ENCODE results near the gene SDR42E2.
"Not testable (repeated sequence)": the region's sequence is repeated elsewhere in the genome, so short reads cannot be mapped to it uniquely, and the experiment has no call there.

Gene SDR42E2

GRCh38 chr16:22216191-22216831, 54.0 kb downstream of the SDR42E2 start:
- no peak for DNase-seq

DNA sequence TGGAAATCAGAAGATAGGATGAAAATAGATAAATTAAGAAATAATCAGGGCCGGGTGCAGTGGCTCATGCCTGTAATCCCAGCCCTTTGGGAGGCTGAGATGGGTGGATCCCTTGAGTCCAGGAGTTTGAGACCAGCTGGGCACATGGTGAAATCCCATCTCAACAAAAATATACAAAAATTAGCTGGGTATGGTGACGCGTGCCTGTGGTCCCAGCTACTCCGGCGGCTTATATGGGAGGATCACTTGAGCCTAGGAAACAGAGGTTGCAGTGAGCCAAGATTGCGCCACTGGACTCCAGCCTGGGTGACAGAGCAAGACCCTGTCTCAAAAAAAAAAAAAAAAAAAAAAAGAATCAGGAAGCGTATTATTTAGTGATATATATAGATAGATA, 54.5 kb downstream of the SDR42E2 start:
- DNase-seq = not testable (repeated sequence)

DNA sequence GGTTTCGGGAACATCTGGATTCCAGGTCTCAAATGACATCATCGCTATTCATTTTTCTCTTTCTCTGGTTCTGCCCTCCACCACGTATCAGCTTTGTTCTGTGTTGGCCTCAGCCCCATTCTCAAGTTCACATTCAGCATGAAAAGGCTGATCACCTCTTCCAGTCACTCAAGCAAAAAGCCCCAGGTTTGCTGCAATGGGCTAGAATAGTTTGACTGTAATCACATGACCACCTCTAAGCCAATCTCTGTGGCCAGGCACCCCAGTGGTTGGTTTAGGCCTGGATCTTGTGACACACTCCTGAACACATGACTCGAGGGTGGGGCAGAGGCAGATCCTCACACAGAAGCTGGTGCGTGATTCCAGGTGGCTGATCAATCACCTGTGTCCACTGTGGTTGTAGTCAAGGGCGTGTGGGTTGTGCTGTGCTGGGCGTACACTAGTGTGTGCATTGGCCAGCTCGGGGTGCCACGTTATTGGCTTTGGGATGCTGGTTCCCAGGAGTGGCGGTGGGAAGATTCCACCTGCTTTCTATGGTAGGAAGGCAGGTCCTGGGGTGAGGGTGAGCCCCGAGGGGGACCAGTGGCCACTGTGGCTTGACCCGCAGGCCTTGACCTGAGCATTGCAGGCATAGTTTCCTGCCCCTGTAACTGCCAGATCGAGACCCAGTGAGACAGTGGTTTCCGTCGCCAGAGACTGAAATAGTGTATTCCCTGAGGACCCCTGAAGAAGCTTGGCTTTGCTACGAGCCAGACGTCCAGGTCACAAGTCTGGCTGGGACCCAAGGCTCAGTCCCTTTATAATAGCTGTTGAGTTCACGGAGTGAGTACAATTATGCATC, 55.8 kb downstream of the SDR42E2 start:
- DNase-seq = no peak

- DNase-seq = no peak
Observed at GRCh38 chr16:22219389-22220068, 57.2 kb downstream of the SDR42E2 start.

DNA sequence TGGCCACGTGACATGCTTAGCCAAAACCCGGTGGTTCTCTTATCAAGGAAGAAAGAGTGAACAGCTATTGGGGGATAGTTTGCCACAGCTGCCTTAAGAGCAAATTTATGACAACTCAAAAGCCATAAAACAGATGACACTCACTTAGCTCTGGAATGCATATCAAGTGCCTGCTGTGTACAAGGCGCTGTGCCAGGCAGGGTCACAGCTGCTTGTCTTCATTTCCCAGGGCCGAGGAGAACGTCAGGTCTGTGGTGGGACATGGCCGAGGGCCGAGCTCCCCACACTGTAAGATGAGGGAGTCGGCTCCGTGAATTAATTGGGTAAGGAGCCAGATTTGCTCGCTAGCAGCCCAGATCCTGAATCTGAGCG, 57.7 kb downstream of the SDR42E2 start:
- DNase-seq = no peak

DNA sequence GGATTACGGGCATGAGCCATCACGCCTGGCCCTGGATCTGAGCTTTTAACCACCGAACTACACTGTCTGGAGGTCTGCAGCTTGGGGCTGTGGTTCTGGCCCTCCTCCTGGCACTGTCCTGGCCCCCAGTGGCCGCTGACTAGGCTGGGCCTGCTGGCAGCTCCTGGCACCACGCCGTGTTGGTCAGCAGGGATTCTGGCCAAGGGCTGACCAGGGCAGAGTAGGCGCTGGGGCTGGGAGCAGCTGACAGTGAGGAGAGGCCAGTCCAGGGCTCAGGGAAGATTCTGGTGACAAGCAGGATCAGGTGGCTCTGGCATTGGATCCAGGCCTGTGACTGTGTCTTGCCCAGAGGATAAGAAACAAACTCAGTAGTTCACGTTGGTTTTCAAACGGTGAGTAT, 58.4 kb downstream of the SDR42E2 start:
- no peak for DNase-seq

- DNase-seq = no peak
Observed at GRCh38 chr16:22222006-22222405, 59.7 kb downstream of the SDR42E2 start.

DNA sequence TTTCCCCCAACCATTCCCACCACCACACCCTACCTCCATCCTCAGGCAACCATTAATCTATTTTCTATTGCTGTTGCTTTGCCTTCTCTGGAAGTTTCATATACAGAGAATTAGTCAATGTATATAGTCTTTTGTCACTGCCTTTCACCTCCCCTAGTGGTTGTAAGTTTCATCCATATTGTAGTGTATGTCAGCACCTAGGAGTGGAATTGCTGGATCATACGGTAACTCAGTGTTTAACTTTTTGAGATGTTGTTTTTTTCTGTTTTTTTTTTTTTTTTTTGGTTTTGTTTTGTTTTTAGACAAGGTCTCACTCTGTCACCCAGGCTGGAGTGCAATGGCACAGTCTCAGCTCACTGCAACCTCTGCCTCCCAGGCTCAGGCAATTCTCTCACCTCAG, 60.7 kb downstream of the SDR42E2 start:
- DNase-seq = no peak

GRCh38 chr16:22225060-22225459, 62.8 kb downstream of the SDR42E2 start:
- no peak for DNase-seq

DNA sequence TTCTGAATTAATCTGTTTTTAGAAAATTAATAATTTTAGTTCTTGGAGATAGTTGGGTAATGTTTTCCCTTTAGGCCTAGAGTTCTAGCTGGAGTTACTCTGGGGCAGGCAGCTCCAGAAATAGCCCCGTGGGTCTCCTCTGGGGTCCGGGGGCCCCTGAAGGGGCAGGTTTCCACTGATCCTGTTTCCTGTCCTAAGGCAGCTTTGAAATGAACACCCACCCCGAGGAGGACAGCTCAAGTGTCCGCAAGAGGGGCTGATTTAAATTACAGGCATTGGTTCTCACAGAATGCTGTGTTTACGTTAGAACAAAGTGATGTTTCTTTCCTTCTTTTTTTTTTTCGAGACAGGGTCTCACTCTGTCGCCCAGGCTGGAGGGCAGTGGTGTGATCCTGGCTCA, 67.6 kb downstream of the SDR42E2 start:
- DNase-seq = no peak

- no peak for DNase-seq
Observed at GRCh38 chr16:22232277-22233036, 70.2 kb downstream of the SDR42E2 start.

DNA sequence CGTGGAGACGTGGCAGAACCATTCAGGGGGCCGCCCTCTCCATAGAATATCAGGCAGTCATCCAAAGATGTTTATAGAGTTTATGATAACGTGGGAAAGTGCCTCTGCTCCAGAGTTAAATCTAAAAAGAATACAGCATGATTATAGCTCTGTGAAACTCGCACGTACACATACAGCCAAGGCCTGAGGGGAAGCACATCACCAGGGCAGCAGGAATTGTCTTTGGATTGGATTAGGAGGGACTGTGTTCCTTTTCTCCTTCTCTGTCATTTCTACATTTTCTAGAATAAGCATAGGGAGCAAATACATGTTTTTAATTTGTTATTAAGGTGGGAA, 70.7 kb downstream of the SDR42E2 start:
- DNase-seq = no peak

DNA sequence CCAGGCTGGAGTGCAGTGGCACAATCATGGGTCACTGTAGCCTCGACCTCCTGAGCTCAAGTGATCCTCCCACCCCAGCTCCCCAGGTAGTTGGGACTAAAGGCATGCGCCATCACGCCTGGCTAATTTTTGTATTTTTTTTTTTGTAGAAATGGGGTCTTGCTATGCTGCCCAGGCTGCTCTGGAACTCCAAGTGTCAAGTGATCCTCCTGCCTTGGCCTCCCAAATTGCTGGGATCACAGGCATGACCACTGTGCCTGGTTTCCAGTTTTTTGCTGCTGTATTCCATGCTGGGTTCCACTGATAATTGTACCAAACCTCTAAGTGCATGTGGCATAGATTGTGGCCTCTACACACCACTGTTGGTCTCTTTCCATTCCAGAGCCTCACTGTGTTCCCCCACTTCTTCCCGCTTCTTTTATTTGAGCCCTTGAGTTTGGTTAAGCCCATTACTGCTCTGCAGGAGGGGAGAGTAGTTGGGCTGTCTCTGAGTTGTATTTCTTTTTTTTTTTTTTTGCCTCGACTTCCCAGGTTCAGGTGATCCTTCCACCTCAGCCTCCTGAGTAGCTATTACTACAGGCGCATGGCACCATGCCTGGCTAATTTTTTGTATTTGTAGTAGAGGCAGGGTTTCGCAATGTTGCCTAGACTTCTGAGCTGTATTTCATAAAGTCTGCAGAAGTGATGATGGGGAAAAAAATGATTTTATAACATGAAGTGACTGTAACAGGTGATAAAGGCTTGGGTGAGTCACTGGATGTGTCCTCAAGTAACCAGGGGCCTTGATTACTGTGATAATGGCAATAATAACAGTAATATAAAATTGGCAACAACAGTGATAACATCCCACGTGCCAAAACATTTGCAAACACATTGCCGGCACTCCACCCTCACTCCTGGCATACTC, 73.8 kb downstream of the SDR42E2 start:
- no peak for DNase-seq

- DNase-seq = no peak
Observed at GRCh38 chr16:22239131-22239805, 77.0 kb downstream of the SDR42E2 start.

- no peak for DNase-seq
Observed at GRCh38 chr16:22240023-22240710, 77.9 kb downstream of the SDR42E2 start.

Data from GDM1 (cell line).